ENCODE data around the gene SATB1. TPM values are rescaled to one million over a fixed set of nuclear protein-coding genes. Genes with fewer than 3 reads are reported as not detected.

Gene SATB1
- total RNA-seq, 1 experiment from 2014 or later, result 28.7 TPM

- Histone ChIP-seq H3F3A (ENCODE audit: insufficient read depth, low read depth) (no peaks in the 10 kb centered on the region), H3K27me3 (ENCODE audit: insufficient read depth, low read depth) (no peaks in the 10 kb centered on the region), H3K9me3 (ENCODE audit: insufficient read depth, low read depth) (no peaks in the 10 kb centered on the region), H3K4me2 (no peak overlapping the region), H3K4me1 (replicated peaks; ENCODE audit: insufficient read depth) (no peaks in the 10 kb centered on the region), H2AFZ (no peak overlapping the region), H3K4me3 (no peak overlapping the region), H3K9me2 (ENCODE audit: insufficient read depth) (no peaks in the 10 kb centered on the region), H3K36me3 (ENCODE audit: low read depth) (no peaks in the 10 kb centered on the region), H3K79me2 (ENCODE audit: low read depth) (no peaks in the 10 kb centered on the region), H3K27ac (no peak overlapping the region), H4K20me1 (ENCODE audit: insufficient read depth) (no peaks in the 10 kb centered on the region)
- DNase-seq, result no peak
- TF ChIP-seq CTCF (conservative IDR thresholded peaks at IDR 0.05), result no peak
- intact Hi-C loops (cut with micrococcal nuclease; ENCODE audit: unreplicated experiment), result no loop called here
- BruUV-seq (replicated peaks), result no TSS peak
- CTCF ChIA-PET, result no interaction called here
- POLR2A ChIA-PET (ENCODE audit: unreplicated experiment), result interaction anchor here (0.7 kb wide), 1 partner anchor 1064 kb away, joined by 4 read pairs; no protein-coding TSS in a partner anchor
Measured at GRCh38 chr3:18357747-18358146, 67.4 kb downstream of the SATB1 start.

- no TSS peak for BruUV-seq (replicated peaks)
- intact Hi-C loops (cut with micrococcal nuclease; ENCODE audit: unreplicated experiment), result no loop called here
- H3K4me3 ChIP-seq, result no peak overlapping the region
- H2AFZ ChIP-seq, result no peak overlapping the region
- H3K27me3 ChIP-seq (ENCODE audit: insufficient read depth, low read depth), result no peaks in the 10 kb centered on the region
- no peaks in the 10 kb centered on the region for H3K9me3 ChIP-seq (ENCODE audit: insufficient read depth, low read depth)
- H3F3A ChIP-seq (ENCODE audit: insufficient read depth, low read depth), result no peaks in the 10 kb centered on the region
- H3K4me1 ChIP-seq (replicated peaks; ENCODE audit: insufficient read depth), result no peaks in the 10 kb centered on the region
- ChIA-PET POLR2A (ENCODE audit: unreplicated experiment) (no interaction called here), CTCF (no interaction called here)
- no peaks in the 10 kb centered on the region for H3K79me2 ChIP-seq (ENCODE audit: low read depth)
- no peaks in the 10 kb centered on the region for H3K36me3 ChIP-seq (ENCODE audit: low read depth)
- no peaks in the 10 kb centered on the region for H4K20me1 ChIP-seq (ENCODE audit: insufficient read depth)
- no peak for TF ChIP-seq CTCF (conservative IDR thresholded peaks at IDR 0.05)
- no peak for TF ChIP-seq EZH2 (IDR thresholded peaks at IDR 0.05; ENCODE audit: low read depth)
- H3K27ac ChIP-seq, result no peak overlapping the region
- no peak overlapping the region for H3K4me2 ChIP-seq
- H3K9me2 ChIP-seq (ENCODE audit: insufficient read depth), result no peaks in the 10 kb centered on the region
- DNase-seq, result no peak
Measured at GRCh38 chr3:18355832-18356231, 69.3 kb downstream of the SATB1 start.

GRCh38 chr3:18354701-18355100 is 70.4 kb downstream of the SATB1 start:
- no peaks in the 10 kb centered on the region for H3K79me2 ChIP-seq (ENCODE audit: low read depth)
- POLR2A ChIA-PET (ENCODE audit: unreplicated experiment), result no interaction called here
- H3K9me2 ChIP-seq (ENCODE audit: insufficient read depth), result no peaks in the 10 kb centered on the region
- no peak overlapping the region for H2AFZ ChIP-seq
- no peaks in the 10 kb centered on the region for H3K27me3 ChIP-seq (ENCODE audit: insufficient read depth, low read depth)
- no peak overlapping the region for H3K4me3 ChIP-seq
- H3K27ac ChIP-seq, result no peak overlapping the region
- H3F3A ChIP-seq (ENCODE audit: insufficient read depth, low read depth), result no peaks in the 10 kb centered on the region
- no peaks in the 10 kb centered on the region for H3K36me3 ChIP-seq (ENCODE audit: low read depth)
- BruUV-seq (replicated peaks), result no TSS peak
- no peaks in the 10 kb centered on the region for H3K4me1 ChIP-seq (replicated peaks; ENCODE audit: insufficient read depth)
- no peak for TF ChIP-seq CTCF (conservative IDR thresholded peaks at IDR 0.05)
- TF ChIP-seq EZH2 (IDR thresholded peaks at IDR 0.05; ENCODE audit: low read depth), result no peak
- no peak overlapping the region for H3K4me2 ChIP-seq
- intact Hi-C loops (cut with micrococcal nuclease; ENCODE audit: unreplicated experiment), result no loop called here
- no peak for DNase-seq
- no peaks in the 10 kb centered on the region for H3K9me3 ChIP-seq (ENCODE audit: insufficient read depth, low read depth)
- no peaks in the 10 kb centered on the region for H4K20me1 ChIP-seq (ENCODE audit: insufficient read depth)
- CTCF ChIA-PET, result no interaction called here

Data from PC-9 (cell line).